Activated CD8-positive, alpha-beta memory T cell treated with anti-CD3 and anti-CD28 coated beads for 36 hours (primary cell): Measurements from ENCODE around the gene PI4KB. TPM values are rescaled to one million over a fixed set of nuclear protein-coding genes. Genes with fewer than 3 reads are reported as not detected.
"Not testable (repeated sequence)": the region's sequence is repeated elsewhere in the genome, so short reads cannot be mapped to it uniquely, and the experiment has no call there.

Experiments
- CTCF ChIA-PET: fragments of 350-600 bp; sonication (Branson Sonifier 250); formaldehyde crosslinking; loops from one replicate; lab custom pipeline; 2021; ENCODE audit warnings: antibody characterized with exemption; lab: Charles Lee
- POLR2A ChIA-PET: fragments of 350-600 bp; sonication (Branson Sonifier 250); formaldehyde crosslinking; loops from one replicate; lab custom pipeline; 2021; ENCODE audit warnings: antibody characterized with exemption; lab: Charles Lee
- total RNA-seq, 2 experiments: library from RNA; stranded (reverse); gene quantifications; one replicate each; pipeline ENCODE4 v1.2.3, GENCODE V29; 2021

The PI4KB gene
- 10 to 100 TPM; 51.6 to 57.4 TPM for total RNA-seq

DNA sequence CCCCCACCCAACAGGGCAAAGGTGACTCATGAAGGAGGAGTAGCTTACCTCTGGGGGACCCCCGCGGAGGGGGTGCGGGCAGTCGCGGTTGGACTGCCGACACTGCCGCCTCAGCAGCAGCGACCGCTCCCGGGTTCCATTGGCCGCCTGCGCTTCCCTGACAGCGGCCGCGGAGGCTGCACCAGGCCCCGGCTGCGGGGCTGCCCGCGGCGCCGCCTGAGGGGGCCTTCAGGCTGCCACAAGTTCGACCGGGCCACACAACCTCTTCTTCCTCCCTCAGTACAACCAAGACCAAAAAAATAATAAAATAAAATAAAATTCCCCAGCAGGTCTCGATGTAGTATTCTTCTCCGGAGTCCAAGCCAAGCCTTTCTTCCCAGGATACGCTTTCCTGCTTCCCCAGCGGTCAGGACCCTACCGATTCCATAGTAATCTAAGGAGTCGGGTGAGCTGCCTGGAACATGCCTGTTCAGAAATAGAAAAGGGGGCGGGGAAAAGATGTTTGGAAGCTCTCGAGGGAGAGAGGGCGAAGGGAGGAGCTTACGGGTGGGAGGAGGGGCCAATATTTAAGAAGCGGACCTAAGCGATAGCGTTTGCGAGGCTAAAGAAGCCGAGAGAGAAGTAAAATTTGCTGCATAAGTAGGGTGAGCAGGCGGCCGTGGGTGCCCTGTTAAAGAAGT lies at the start of gene PI4KB:
TSS of gene PI4KB (minus strand) at position 194 of the 680 bp plus-strand sequence. CDS start 10,935 bp downstream, outside the sequence.
- CTCF ChIA-PET: interaction anchor here (0.7 to 3.8 kb wide), 6 partner anchors 13 to 46 kb away, joined by 3 to 32 read pairs (median 6); no protein-coding TSS in a partner anchor
- POLR2A ChIA-PET: interaction anchor here (0.5 to 2.6 kb wide), 5 partner anchors 13 to 149 kb away, joined by 3 to 23 read pairs (median 6); no protein-coding TSS in a partner anchor

DNA sequence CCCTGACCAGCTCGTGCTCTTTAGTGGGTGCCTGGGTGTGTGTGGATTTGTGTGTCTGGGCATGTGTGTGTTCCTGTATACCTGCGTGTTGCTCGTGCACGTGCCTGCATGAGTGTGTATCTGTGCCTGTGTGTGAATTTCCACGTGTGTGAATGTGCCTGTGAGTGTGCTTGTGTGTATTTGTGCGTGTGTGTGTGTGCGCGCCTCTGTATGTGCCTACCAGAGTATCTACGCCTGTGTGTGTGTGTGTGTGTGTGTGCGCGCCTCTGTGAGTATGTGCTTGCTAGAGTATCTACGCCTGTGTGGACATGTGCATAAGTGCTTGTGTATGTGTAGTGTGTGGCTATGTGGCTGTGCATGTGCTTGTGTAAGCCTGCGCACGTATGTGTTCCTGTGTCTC lies 46.0 kb upstream of the PI4KB start:
- CTCF ChIA-PET: no interaction called here
- POLR2A ChIA-PET: no interaction called here

DNA sequence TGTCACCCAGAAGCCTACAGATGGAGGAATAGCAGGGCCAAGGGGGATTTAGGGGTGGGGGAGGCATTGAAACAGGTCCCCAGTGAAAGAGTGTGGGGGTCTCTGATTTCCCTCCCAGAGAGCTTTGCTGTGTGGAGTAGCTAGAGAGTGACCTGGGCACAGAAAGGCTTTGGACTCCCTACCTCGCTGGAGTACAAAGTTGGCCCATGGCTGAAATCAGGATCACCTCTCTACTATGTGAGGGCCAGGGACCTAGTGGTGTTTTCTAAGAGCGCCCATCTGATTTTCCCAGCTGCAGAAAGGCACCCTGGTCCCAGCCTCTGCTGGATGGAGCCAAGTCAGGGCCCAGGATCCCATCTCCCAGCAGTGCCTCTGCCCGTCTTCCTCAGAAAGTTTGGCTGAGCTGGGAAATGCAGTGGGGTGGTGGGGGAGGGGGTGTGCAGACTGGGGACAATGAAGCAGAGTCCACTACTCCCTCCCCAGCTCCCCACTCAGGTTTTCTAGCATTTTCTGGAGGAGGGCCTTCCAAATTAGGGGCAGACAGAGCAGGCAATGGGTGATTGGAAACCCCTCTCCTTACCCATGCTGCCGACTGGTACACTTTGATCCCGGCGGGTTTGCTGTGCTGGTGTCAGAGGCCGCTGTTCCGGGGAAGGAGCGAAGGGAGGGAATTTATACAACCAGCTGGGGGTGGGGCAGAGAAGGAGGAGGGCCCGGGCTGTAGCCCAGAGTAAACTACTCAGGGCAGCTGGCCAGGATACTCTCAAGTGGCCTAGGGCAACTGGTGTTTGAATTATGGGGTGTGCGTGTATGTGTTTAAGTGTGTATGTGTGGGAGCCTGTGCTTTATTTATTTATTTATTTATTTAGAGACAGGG lies 45.1 kb upstream of the PI4KB start, which contains the start of gene SELENBP1:
TSS of gene SELENBP1 (minus strand) at position 648 of the 877 bp plus-strand sequence. CDS start at position 584, 64 bp downstream.
- POLR2A ChIA-PET: no interaction called here
- CTCF ChIA-PET: interaction anchor here (0.6 kb wide), 2 partner anchors 150 to 264 kb away, joined by 3 read pairs; no protein-coding TSS in a partner anchor

DNA sequence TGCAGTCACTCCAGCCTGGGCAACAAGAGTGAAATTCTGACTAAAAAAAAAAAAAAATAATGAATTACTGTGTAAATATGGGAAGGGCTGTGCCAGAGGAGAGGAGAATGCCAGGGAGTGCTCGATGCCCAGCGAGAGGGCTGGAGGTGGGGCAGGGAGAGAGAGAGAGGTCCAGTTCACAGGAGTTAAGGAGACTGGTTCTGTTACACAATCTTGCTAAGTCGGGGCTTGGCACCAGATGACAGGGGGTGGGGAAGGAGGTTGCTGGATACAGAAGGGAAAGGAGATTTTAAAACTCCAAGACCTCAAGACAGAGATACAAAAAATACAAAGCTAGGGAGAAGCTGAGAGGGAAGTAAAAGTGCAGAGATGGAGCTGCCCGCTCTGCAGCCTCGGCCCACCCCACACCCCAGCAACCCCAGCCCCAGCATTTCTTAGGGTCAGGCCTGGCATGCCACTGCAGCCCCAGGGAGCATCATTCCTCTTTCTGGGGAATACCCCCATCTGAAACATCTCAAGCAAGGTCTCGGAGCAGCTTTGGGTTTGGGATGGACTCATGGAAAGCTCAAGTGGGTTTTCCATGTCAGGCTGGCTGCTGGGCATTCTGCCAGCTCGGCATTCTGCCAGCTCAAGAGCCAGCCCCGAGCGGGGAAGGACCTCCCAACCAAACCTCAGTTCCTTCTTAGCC lies 44.3 kb upstream of the PI4KB start:
- POLR2A ChIA-PET: no interaction called here
- CTCF ChIA-PET: interaction anchor here (0.7 kb wide), 1 partner anchor 350 kb away, joined by 3 read pairs; the partner anchor contains the start of gene RIIAD1

DNA sequence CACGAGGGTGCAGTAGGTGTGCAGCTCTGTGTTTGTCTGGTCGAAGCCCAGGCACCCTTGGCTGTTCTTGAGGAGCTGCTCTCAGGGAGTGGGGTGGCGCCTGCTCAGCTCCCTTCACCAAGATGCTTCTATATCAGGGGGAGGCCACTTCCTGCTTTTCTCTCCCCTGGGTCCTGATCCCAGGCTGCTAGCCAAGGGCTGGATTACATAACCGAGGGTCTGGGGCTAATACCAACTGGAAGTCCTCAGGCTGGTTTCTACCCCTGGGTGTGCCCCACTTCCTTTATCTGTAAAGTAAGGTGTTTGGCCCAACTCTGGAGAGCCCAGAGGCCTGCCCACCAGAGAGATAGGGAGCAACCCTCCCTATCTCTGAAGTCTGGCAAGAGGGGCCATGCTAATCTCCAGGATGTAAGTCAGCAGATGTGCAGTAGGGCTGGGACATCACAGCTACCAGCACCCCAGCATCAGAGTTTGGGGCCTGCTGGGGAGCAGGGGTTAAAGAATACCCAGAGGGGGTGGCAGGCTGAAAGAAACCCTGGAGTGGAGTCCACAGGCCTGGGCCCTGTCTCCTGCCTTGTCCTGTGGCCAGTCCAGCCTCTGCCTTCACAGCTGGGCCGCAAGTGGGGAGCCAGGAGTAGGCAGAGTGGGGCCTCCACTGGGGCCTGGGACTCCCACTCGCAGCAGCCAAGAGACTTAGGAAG lies 43.1 kb upstream of the PI4KB start:
- POLR2A ChIA-PET: interaction anchor here (0.9 kb wide), 1 partner anchor 59 kb away, joined by 4 read pairs; no protein-coding TSS in a partner anchor
- CTCF ChIA-PET: interaction anchor here (0.7 kb wide), 1 partner anchor 351 kb away, joined by 3 read pairs; the partner anchor contains the start of gene RIIAD1

DNA sequence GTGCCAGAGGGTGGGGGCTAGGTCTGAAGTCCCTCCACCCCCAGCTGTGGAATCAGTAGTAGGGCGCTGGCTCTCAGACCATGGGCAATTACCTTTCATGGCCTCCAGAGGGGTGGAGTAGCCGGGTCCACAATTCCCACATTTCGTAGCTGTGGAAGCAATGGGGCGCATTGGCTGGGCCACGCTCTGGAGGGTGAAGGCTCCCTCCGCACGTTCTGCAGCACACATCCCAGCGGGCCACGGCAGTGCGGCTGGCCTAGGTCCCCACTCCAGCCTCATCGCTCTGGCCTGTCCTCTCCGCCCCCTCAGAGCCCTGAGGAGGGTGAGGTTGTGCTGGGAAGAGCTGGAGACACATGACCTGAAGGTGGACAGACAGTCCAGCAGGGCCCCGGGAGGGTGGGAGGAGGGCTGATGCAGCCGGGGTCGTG lies 42.4 kb upstream of the PI4KB start:
- ChIA-PET POLR2A (interaction anchor here (0.9 kb wide), 1 partner anchor 58 kb away, joined by 4 read pairs; no protein-coding TSS in a partner anchor), CTCF (no interaction called here)

DNA sequence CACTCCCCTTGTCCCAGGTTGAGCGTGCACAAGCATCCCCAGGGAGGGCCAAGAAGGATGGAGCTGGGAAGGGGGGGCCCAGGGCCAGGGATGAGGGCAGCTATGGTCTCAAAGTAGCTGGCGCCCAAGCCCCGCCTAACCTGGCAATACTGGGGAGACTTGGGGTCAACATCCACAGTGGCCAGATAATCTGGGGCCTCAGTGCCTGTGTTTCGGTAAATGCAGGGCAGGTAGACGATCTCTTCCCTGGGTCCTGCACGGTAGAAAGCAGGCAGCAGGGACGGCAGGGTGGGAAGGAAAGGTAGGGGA lies 42.0 kb upstream of the PI4KB start:
- POLR2A ChIA-PET: interaction anchor here (0.9 kb wide), 1 partner anchor 57 kb away, joined by 4 read pairs; no protein-coding TSS in a partner anchor
- CTCF ChIA-PET: no interaction called here

DNA sequence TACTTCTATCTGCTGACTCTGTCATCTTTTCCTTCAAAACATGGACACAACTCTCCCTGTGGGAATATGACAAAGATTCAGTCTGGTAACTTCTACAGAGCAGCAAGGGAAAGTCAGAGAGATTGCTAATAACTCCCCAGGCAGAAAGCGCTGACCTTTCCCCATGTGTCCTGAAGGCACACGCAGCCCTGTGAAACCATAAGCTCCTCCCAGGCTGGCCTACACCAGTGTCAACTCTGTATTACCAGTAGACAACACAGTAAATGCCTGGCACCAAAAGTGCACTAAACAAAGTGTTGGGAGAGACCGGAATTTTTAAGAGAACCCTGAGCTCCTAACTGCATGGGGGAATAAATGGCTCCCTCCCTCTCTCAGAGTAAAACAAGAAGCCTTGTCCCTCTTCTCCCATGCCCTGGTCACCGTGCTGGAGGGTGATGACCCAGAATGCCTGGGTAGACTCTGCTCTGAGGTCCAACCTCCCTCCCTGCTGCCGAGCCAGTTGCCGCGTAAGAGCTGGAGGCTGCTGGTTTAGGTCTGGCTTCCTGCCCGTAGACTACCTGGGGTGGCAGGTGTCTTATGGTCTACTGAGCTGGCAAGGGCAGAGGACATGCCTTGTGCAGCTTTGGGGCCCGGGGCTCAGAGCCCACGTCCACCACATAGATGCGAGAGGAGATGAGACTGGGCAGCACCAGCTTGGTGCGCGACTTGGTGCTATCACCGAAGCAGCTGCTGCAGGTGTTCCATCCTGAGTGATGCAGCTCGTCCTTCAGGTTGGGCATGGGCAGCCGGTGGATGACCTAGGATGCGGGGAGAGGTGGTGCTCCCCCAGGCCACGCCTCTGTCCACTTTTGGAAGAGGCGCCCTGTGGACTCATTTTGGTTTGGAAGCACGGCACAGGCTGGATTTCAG lies 41.4 kb upstream of the PI4KB start:
- POLR2A ChIA-PET: no interaction called here
- CTCF ChIA-PET: no interaction called here

DNA sequence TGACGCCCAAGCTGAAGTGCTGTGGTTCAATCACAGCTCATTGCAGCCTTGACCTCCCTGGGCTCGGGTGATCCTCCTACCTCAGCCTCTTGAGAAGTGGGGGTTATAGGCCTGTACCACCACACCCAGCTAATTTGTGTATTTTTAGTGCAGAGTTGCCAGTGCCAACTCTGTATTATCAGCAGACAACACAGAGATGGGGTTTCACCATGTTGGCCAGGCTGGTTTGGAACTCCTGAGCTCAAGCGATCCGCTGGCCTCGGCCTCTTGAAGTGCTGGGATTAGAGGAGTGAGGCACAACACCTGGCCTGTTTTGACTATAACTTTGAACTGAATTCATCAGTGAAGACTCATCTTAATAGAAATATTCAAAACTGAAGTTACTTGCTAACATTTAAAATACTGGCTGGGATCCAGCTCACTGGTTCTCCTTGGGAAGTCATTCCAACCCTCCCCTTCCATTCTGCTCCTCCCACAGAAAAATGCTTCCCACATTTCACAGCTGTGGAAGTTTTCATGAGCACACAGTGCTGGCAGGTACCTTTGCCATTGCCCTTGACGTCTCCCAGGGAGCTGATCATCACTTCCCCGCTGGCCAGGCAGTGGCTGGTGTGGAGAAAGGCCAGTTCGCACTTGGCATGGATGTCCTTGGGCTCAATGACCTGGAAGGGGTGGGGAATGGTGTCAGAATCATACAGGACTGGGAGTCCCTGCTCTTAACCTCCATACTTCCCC lies 40.6 kb upstream of the PI4KB start:
- ChIA-PET CTCF (no interaction called here), POLR2A (no interaction called here)

DNA sequence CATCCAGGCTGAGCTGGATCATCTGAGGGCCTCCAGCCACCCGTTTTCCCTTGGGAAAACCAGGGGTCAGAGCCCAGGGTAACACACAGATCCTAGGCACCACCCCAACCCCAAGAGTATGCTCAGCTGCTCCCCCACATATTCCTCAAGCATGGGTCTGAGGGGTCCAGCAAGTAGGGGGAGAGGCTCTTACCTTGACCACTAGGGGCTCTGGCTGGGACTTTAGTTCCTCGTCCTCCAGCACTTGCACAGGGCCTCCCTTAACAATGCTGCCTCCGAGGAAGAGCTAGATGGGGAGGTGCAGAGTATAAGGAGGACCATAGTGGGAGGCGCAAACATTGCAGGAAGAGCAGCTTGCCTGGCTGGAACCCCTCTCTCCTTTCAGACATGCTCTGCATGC lies 37.8 kb upstream of the PI4KB start:
- CTCF ChIA-PET: interaction anchor here (0.6 kb wide), 1 partner anchor 246 kb away, joined by 3 read pairs; no protein-coding TSS in a partner anchor

DNA sequence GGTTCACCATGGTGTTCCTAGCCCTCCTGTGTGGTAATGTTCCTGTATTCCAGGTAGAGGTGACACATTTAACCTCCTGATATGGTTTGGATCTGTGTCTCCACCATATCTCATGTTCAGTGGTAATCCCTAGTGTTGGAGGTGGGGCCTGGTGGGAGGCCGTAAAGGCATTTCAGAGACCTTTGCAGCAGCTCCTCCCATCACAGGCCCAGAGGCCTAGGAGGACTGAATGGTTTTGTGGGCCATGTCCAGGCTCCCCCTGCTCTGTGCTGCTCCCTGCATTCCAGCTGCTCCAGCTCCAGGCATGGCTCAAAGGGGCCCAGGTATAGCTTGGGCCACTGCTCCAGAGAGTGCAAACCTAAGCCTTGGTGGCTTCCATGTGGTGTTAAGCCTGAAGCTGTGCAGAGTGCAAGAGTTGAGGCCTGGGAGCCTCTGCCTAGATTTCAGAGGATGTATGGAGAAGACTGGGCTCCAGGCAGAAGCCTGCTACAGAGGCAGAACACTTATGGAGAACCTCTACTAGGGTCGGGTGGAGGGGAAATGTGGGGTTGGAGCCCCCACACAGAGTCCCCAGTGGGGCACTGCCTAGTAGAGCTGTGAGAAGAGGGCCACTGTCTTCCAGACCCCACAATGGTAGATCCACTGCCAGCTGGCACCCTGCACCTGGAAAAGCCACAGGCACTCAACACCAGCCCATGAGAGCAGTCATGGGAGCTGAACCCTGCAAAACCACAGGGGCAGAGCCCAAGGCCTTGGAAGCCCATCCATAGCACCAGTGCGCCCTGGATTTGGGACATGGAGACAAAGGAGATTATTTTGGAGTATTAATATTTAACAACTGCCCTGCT lies 35.3 kb upstream of the PI4KB start:
- ChIA-PET POLR2A (no interaction called here), CTCF (no interaction called here)

More for the DNA sequence above, 37.8 kb upstream of the PI4KB start:
- POLR2A ChIA-PET: no interaction called here

DNA sequence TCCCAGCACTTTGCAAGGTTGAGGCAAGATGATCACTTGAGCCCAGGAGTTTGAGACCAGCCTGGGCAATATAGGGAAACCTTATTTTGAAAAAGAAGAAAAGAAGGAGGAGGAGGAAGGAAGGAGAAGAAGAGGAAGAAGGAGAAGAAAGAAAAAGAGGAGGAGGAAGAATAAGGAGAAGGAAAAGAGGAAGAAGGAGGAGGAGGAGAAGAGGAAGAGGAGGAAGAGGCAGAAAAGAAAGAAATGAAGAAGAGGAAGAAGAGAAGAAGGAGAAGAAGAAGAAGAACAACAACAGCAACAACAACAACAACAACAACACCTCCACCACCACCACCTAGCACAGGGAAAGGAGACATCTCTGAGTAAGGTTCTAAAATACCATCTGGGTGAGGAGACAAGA lies 34.7 kb upstream of the PI4KB start:
- ChIA-PET CTCF (interaction anchor here (0.6 kb wide), 1 partner anchor 14 kb away, joined by 3 read pairs; no protein-coding TSS in a partner anchor), POLR2A (no interaction called here)

DNA sequence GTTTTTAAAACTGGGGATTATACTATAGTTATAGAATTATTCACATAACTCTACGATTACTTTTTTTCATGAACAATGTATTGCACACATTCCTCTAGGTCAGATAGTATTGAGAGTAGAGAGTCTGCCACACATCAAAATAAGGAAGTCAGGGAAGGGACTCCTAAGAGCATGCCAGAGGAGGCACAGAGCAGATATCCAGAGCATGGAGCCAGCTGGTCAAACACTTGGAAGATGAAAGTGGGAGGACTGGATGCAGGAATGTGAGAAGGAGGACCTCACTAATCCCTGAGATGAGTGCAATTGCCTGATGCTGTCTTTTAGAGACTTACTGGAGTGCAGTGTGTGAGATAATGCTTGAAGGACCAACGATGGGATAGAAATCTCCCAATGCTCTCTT lies 29.5 kb upstream of the PI4KB start:
- ChIA-PET CTCF (no interaction called here), POLR2A (no interaction called here)

DNA sequence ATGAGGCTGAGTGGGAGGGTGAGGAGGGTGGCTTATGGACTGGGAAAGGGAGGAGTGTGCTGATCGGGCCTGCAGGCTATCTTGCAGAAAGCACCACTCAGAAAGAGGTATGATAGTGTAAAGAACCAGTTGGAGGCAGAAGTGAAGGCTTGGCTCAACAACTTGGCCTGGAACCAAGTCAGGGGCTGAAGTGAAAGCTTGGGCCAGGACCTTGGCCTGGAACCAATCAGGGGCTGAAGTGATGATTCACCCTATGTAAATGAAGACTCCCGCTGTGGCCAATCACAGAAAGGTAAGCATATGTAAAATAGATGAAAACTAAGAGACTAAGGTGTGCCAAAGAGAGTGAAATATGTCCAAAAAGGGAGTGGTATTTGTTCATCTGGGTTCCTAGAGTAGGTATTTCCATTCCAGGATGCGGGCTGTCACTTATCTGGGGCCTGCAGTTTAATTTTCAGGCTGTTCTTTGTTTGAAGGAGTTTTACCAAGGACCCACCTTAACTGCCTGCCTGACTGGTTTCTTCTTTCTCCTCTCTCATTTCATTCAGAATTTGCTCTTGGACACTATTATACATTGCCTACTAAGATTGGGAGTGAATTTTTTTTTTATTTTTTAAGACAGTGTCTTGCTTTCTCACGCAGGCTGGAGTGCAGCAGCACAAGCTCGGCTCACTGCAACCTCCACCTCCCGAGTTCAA lies 25.0 kb upstream of the PI4KB start:
- ChIA-PET POLR2A (interaction anchor here (0.6 kb wide), 2 partner anchors 16 to 18 kb away, joined by 3 to 7 read pairs; no protein-coding TSS in a partner anchor), CTCF (interaction anchor here (2.5 kb wide), 1 partner anchor 11 kb away, joined by 7 read pairs; no protein-coding TSS in a partner anchor)

DNA sequence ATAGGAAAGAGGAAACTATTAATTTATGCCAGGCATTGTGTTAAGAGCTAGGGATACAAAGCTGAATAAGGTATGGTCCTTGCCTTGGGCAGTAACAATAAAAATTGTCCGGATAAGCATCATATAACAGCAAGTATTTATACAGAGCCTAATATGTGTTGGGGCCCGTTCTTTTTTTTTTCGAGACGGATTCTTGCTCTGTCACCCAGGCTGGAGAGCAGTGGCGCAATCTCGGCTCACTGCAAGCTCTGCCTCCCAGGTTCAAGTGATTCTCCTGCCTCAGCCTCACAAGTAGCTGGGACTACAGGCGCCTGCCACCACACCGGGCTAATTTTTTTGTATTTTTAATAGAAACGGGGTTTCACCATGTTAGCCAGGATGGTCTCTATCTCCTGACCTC lies 23.1 kb upstream of the PI4KB start:
- POLR2A ChIA-PET: not testable (repeated sequence)
- CTCF ChIA-PET: interaction anchor here (0.9 to 2.5 kb wide), 2 partner anchors 9 kb away, joined by 6 to 7 read pairs; no protein-coding TSS in a partner anchor
